ENCODE data around the gene PLEKHM3. TPM values are rescaled to one million over a fixed set of nuclear protein-coding genes. Genes with fewer than 3 reads are reported as not detected.

The PLEKHM3 gene
- total RNA-seq, 1 experiment from 2014 or later, result 8.4 TPM

GRCh38 chr2:207839028-207839427, 186.3 kb downstream of the PLEKHM3 start:
- Histone ChIP-seq H3K27ac (no peak overlapping the region), H3K79me2 (ENCODE audit: low read depth) (no peaks in the 10 kb centered on the region), H3F3A (ENCODE audit: insufficient read depth, low read depth) (no peaks in the 10 kb centered on the region), H3K9me2 (ENCODE audit: insufficient read depth) (no peaks in the 10 kb centered on the region), H3K27me3 (ENCODE audit: insufficient read depth, low read depth) (no peaks in the 10 kb centered on the region), H3K4me2 (no peak overlapping the region), H3K9me3 (ENCODE audit: insufficient read depth, low read depth) (no peaks in the 10 kb centered on the region), H3K4me3 (no peak overlapping the region), H3K36me3 (ENCODE audit: low read depth) (no peaks in the 10 kb centered on the region), H3K4me1 (replicated peaks; ENCODE audit: insufficient read depth) (no peaks in the 10 kb centered on the region), H4K20me1 (ENCODE audit: insufficient read depth) (no peaks in the 10 kb centered on the region), H2AFZ (no peak overlapping the region)
- BruUV-seq (replicated peaks), result no TSS peak
- DNase-seq, result no peak
- CTCF ChIA-PET, result no interaction called here
- POLR2A ChIA-PET (ENCODE audit: unreplicated experiment), result no interaction called here
- TF ChIP-seq CTCF (conservative IDR thresholded peaks at IDR 0.05) (no peak), EZH2 (IDR thresholded peaks at IDR 0.05; ENCODE audit: low read depth) (no peak)
- intact Hi-C loops (cut with micrococcal nuclease; ENCODE audit: unreplicated experiment), result no loop called here

GRCh38 chr2:207836521-207837133, 188.7 kb downstream of the PLEKHM3 start:
- TF ChIP-seq CTCF (conservative IDR thresholded peaks at IDR 0.05), result no peak
- no peak for TF ChIP-seq EZH2 (IDR thresholded peaks at IDR 0.05; ENCODE audit: low read depth)
- no peaks in the 10 kb centered on the region for H3K4me1 ChIP-seq (replicated peaks; ENCODE audit: insufficient read depth)
- no peaks in the 10 kb centered on the region for H3K9me3 ChIP-seq (ENCODE audit: insufficient read depth, low read depth)
- POLR2A ChIA-PET (ENCODE audit: unreplicated experiment), result interaction anchor here (0.9 kb wide), 1 partner anchor 11 kb away, joined by 9 read pairs; no protein-coding TSS in a partner anchor
- H3K36me3 ChIP-seq (ENCODE audit: low read depth), result no peaks in the 10 kb centered on the region
- H3K27ac ChIP-seq, result no peak overlapping the region
- no peak for DNase-seq
- no peak overlapping the region for H3K4me2 ChIP-seq
- BruUV-seq (replicated peaks), result no TSS peak
- no peaks in the 10 kb centered on the region for H4K20me1 ChIP-seq (ENCODE audit: insufficient read depth)
- no peaks in the 10 kb centered on the region for H3F3A ChIP-seq (ENCODE audit: insufficient read depth, low read depth)
- intact Hi-C loops (cut with micrococcal nuclease; ENCODE audit: unreplicated experiment), result no loop called here
- H3K79me2 ChIP-seq (ENCODE audit: low read depth), result no peaks in the 10 kb centered on the region
- CTCF ChIA-PET, result no interaction called here
- H2AFZ ChIP-seq, result no peak overlapping the region
- no peaks in the 10 kb centered on the region for H3K9me2 ChIP-seq (ENCODE audit: insufficient read depth)
- no peak overlapping the region for H3K4me3 ChIP-seq
- H3K27me3 ChIP-seq (ENCODE audit: insufficient read depth, low read depth), result no peaks in the 10 kb centered on the region

- ChIA-PET POLR2A (ENCODE audit: unreplicated experiment) (interaction anchor here (0.6 kb wide), 1 partner anchor 453 kb away, joined by 5 read pairs; no protein-coding TSS in a partner anchor), CTCF (no interaction called here)
- TF ChIP-seq CTCF (conservative IDR thresholded peaks at IDR 0.05) (no peak), EZH2 (IDR thresholded peaks at IDR 0.05; ENCODE audit: low read depth) (no peak)
- H4K20me1 ChIP-seq (ENCODE audit: insufficient read depth), result no peaks in the 10 kb centered on the region
- no peak overlapping the region for H2AFZ ChIP-seq
- no peaks in the 10 kb centered on the region for H3K9me2 ChIP-seq (ENCODE audit: insufficient read depth)
- H3K4me3 ChIP-seq, result no peak overlapping the region
- no peaks in the 10 kb centered on the region for H3K79me2 ChIP-seq (ENCODE audit: low read depth)
- no peak overlapping the region for H3K27ac ChIP-seq
- H3K36me3 ChIP-seq (ENCODE audit: low read depth), result no peaks in the 10 kb centered on the region
- no peak overlapping the region for H3K4me2 ChIP-seq
- intact Hi-C loops (cut with micrococcal nuclease; ENCODE audit: unreplicated experiment), result no loop called here
- no peak for DNase-seq
- no TSS peak for BruUV-seq (replicated peaks)
- H3K4me1 ChIP-seq (replicated peaks; ENCODE audit: insufficient read depth), result no peaks in the 10 kb centered on the region
- no peaks in the 10 kb centered on the region for H3K9me3 ChIP-seq (ENCODE audit: insufficient read depth, low read depth)
- no peaks in the 10 kb centered on the region for H3K27me3 ChIP-seq (ENCODE audit: insufficient read depth, low read depth)
- no peaks in the 10 kb centered on the region for H3F3A ChIP-seq (ENCODE audit: insufficient read depth, low read depth)
Observed at GRCh38 chr2:207835805-207836204, 189.5 kb downstream of the PLEKHM3 start.
